Measurements from ENCODE around the gene PABPC4L. TPM values are rescaled to one million over a fixed set of nuclear protein-coding genes. Genes with fewer than 3 reads are reported as not detected.

PABPC4L gene
- total and polyA plus RNA-seq, 9 of the 15 experiments (the other 6 are each of a cell fraction or from before 2014, with no cell fraction given) = 0.14 to 1.1 (median 0.41) TPM

DNA sequence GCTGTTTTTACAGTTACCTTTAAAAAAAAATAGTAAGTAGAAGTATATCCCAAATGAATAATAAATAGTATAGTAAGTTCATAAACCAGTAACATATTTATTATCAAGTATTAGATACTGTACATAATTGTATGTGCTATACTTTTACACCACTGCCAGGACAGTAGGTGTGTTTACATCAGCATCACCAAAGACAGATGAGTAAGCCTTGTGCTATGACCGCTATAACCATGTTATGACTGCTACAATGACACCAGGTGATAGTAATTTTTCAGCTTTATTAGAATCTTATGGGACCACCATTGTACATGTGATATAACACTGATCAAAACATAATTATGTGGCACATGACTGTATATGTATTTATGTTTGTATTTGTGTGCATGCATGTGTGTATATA, 27.3 kb downstream of the PABPC4L start (continued):
- TF ChIP-seq, protein P1, sequence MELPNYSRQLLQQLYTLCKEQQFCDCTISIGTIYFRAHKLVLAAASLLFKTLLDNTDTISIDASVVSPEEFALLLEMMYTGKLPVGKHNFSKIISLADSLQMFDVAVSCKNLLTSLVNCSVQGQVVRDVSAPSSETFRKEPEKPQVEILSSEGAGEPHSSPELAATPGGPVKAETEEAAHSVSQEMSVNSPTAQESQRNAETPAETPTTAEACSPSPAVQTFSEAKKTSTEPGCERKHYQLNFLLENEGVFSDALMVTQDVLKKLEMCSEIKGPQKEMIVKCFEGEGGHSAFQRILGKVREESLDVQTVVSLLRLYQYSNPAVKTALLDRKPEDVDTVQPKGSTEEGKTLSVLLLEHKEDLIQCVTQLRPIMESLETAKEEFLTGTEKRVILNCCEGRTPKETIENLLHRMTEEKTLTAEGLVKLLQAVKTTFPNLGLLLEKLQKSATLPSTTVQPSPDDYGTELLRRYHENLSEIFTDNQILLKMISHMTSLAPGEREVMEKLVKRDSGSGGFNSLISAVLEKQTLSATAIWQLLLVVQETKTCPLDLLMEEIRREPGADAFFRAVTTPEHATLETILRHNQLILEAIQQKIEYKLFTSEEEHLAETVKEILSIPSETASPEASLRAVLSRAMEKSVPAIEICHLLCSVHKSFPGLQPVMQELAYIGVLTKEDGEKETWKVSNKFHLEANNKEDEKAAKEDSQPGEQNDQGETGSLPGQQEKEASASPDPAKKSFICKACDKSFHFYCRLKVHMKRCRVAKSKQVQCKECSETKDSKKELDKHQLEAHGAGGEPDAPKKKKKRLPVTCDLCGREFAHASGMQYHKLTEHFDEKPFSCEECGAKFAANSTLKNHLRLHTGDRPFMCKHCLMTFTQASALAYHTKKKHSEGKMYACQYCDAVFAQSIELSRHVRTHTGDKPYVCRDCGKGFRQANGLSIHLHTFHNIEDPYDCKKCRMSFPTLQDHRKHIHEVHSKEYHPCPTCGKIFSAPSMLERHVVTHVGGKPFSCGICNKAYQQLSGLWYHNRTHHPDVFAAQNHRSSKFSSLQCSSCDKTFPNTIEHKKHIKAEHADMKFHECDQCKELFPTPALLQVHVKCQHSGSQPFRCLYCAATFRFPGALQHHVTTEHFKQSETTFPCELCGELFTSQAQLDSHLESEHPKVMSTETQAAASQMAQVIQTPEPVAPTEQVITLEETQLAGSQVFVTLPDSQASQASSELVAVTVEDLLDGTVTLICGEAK (IDR thresholded peaks at IDR 0.05) = no peak
- TF ChIP-seq, protein P1 (CRISPR knock-in tag; IDR thresholded peaks at IDR 0.05) = no peak
- no peak for TF ChIP-seq EP300 (IDR thresholded peaks at IDR 0.05; ENCODE audit: low read length)
- no peak for TF ChIP-seq CTBP1 (IDR thresholded peaks at IDR 0.05; ENCODE audit: borderline replicate concordance)
- TF ChIP-seq ZNF12 (CRISPR knock-in tag; IDR thresholded peaks at IDR 0.05) = no peak
